GM06990 (cell line): ENCODE data around the gene PRG2.
"Not testable (repeated sequence)": the region's sequence is repeated elsewhere in the genome, so short reads cannot be mapped to it uniquely, and the experiment has no call there.

Source experiments
- DNase-seq: peaks from one replicate; pipeline ENCODE4 v3.0.0-alpha.2; 2011; ENCODE audit not compliant: insufficient read length; ENCODE audit errors: extremely low read depth
- H3K27me3 ChIP-seq: replicated peaks from 2 replicates; pipeline ENCODE4 v1.6.0; 2011; ENCODE audit warnings: low read length; ENCODE audit not compliant: control insufficient read depth, insufficient read depth
- H3K36me3 ChIP-seq: 2 replicates; pipeline ENCODE4 v1.5.1; 2011; ENCODE audit warnings: low read length; ENCODE audit not compliant: control insufficient read depth, insufficient read depth
- H3K4me3 ChIP-seq: replicated peaks from 2 replicates; pipeline ENCODE4 v1.5.1; 2011; ENCODE audit warnings: low read depth, mild to moderate bottlenecking, control low read depth, low read length
- CTCF ChIP-seq: IDR thresholded peaks from 2 replicates; pipeline ENCODE4 v1.5.1; 2011; ENCODE audit warnings: low read length, control low read depth, mild to moderate bottlenecking, inconsistent platforms; ENCODE audit not compliant: insufficient read depth, poor library complexity, severe bottlenecking

Gene PRG2

GRCh38 chr11:57403802-57404147 lies 13.3 kb upstream of the PRG2 start:
- H3K36me3 ChIP-seq = peaks cover 18% of the 10 kb centered on the region
- no peak overlapping the region for H3K4me3 ChIP-seq
- H3K27me3 ChIP-seq = no peaks in the 10 kb centered on the region
- DNase-seq = no peak
- TF ChIP-seq CTCF = no peak

GRCh38 chr11:57403003-57403801 lies 12.8 kb upstream of the PRG2 start:
- H3K4me3 ChIP-seq, DNase-seq: not testable (repeated sequence)
- peaks cover 15% of the 10 kb centered on the region for H3K36me3 ChIP-seq

GRCh38 chr11:57402188-57403002 lies 11.9 kb upstream of the PRG2 start:
- no peak for TF ChIP-seq CTCF
- DNase-seq = no peak

More at GRCh38 chr11:57403003-57403801, 12.8 kb upstream of the PRG2 start:
- not testable (repeated sequence) for H3K27me3 ChIP-seq

GRCh38 chr11:57399972-57400578 lies 9.6 kb upstream of the PRG2 start:
- no peak overlapping the region for H3K4me3 ChIP-seq
- DNase-seq = no peak
- H3K27me3 ChIP-seq = no peaks in the 10 kb centered on the region
- no peaks in the 10 kb centered on the region; the same call in 1 of the 2 replicates for H3K36me3 ChIP-seq
- TF ChIP-seq CTCF = no peak

More at GRCh38 chr11:57402188-57403002, 11.9 kb upstream of the PRG2 start:
- Histone ChIP-seq H3K27me3 (no peaks in the 10 kb centered on the region), H3K4me3 (no peak overlapping the region), H3K36me3 (peaks cover 9% of the 10 kb centered on the region)

- DNase-seq = no peak
- Histone ChIP-seq H3K36me3 (no peaks in the 10 kb centered on the region; the same call in 1 of the 2 replicates), H3K4me3 (no peak overlapping the region), H3K27me3 (no peaks in the 10 kb centered on the region)
- TF ChIP-seq CTCF = no peak
These were observed 8.8 kb upstream of the PRG2 start for GRCh38 chr11:57399221-57399620.
